OCI-LY1 (cell line): ENCODE results near the gene R3HCC1L.

Experiments used
- H2AFZ ChIP-seq: fragments of 200-600 bp; sonication (generic), shearing (Covaris generic); 2 replicates; pipeline ENCODE4 v1.6.0; 2014; ENCODE audit warnings: antibody characterized with exemption, mild to moderate bottlenecking, low read length
- H3F3A ChIP-seq: fragments of 200-600 bp; sonication (generic), shearing (Covaris generic); 2 replicates; pipeline ENCODE4 v1.6.0; 2014; ENCODE audit warnings: mild to moderate bottlenecking, antibody characterized with exemption, low read length, moderate library complexity; ENCODE audit not compliant: insufficient read depth
- H3K27ac ChIP-seq: fragments of 200-600 bp; sonication (generic); 2 replicates; pipeline ENCODE4 v1.5.1; 2014; ENCODE audit warnings: low read length, mixed run types, mild to moderate bottlenecking, low read depth; ENCODE audit not compliant: poor library complexity, severe bottlenecking
- H3K27me3 ChIP-seq: fragments of 200-600 bp; sonication (generic); 2 replicates; pipeline ENCODE4 v1.6.0; 2014; ENCODE audit warnings: antibody characterized with exemption, mild to moderate bottlenecking, low read length, moderate library complexity; ENCODE audit not compliant: insufficient read depth
- H3K36me3 ChIP-seq: fragments of 200-600 bp; sonication (generic); 2 replicates; pipeline ENCODE4 v1.6.1; 2014; ENCODE audit warnings: mild to moderate bottlenecking, antibody characterized with exemption, low read length, moderate library complexity, mixed read lengths; ENCODE audit not compliant: insufficient read depth
- H3K4me1 ChIP-seq: fragments of 200-600 bp; sonication (generic); 2 replicates; pipeline ENCODE4 v1.5.1; 2014; ENCODE audit warnings: mild to moderate bottlenecking, low read length, moderate library complexity; ENCODE audit not compliant: insufficient read depth, severe bottlenecking
- H3K4me2 ChIP-seq: fragments of 200-600 bp; sonication (generic), shearing (Covaris generic); 2 replicates; pipeline ENCODE4 v1.6.1; 2014; ENCODE audit warnings: low read length
- H3K4me3 ChIP-seq: fragments of 200-600 bp; sonication (generic); 2 replicates; pipeline ENCODE4 v1.5.1; 2014; ENCODE audit warnings: low read length, low read depth, mild to moderate bottlenecking, mixed read lengths; ENCODE audit not compliant: poor library complexity, severe bottlenecking
- H3K79me2 ChIP-seq: fragments of 200-600 bp; shearing (Covaris generic); 2 replicates; pipeline ENCODE4 v1.6.1; 2016; ENCODE audit warnings: mixed run types, low read length, mixed read lengths; ENCODE audit not compliant: insufficient read depth
- H3K9ac ChIP-seq: fragments of 200-600 bp; sonication (generic), shearing (Covaris generic); 2 replicates; pipeline ENCODE4 v1.6.1; 2014; ENCODE audit warnings: mild to moderate bottlenecking, low read length, mixed read lengths
- H3K9me2 ChIP-seq: fragments of 200-600 bp; sonication (generic), shearing (Covaris generic); 2 replicates; pipeline ENCODE4 v1.6.1; 2014; ENCODE audit warnings: low read depth, mild to moderate bottlenecking, low read length, mixed read lengths
- H3K9me3 ChIP-seq: fragments of 200-600 bp; shearing (Covaris generic); 2 replicates; pipeline ENCODE4 v1.6.1; 2014; ENCODE audit warnings: low read length, mixed read lengths
- H4K20me1 ChIP-seq: fragments of 200-600 bp; sonication (generic), shearing (Covaris generic); 2 replicates; pipeline ENCODE4 v1.6.0; 2016; ENCODE audit warnings: mild to moderate bottlenecking, low read length; ENCODE audit not compliant: insufficient read depth
- CTCF ChIP-seq: fragments of 200-600 bp; sonication (generic), shearing (Covaris generic); IDR thresholded peaks from 2 replicates; pipeline ENCODE4 v1.5.1; 2017; ENCODE audit warnings: mild to moderate bottlenecking, antibody characterized with exemption, low read length, moderate library complexity, mixed read lengths
- EZH2 ChIP-seq: fragments of 200-600 bp; sonication (generic), shearing (Covaris generic); IDR thresholded peaks from 2 replicates; pipeline ENCODE4 v1.8.0; 2017; ENCODE audit warnings: borderline replicate concordance, mixed run types, mild to moderate bottlenecking, antibody characterized with exemption, low read length, moderate library complexity, mixed read lengths

R3HCC1L gene

DNA sequence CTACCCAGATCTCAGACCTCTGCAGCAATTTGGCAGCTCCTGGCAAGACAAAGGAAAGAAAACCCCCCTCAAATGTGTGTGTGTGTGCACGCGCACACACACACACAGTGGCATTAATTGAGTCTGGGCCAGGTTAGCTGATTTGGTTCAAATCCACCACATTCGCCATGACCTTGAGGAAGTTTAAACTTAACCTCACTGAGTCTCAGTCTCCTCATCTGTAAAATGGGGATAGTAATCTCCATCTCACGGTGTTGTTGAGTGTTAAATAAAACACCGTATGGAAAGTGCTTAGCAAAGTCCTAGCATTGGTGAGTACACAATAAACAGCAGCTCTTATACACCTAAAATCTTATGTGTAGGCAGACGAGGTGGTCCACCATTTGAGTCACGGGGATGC, 128.6 kb downstream of the R3HCC1L start:
- Histone ChIP-seq H3K9me2 (no peaks in the 10 kb centered on the region), H3K79me2 (no peaks in the 10 kb centered on the region), H4K20me1 (no peaks in the 10 kb centered on the region), H2AFZ (no peak overlapping the region), H3K27ac (no peak overlapping the region), H3K9ac (no peak overlapping the region), H3K4me1 (no peaks in the 10 kb centered on the region), H3K27me3 (no peaks in the 10 kb centered on the region), H3K4me2 (no peak overlapping the region), H3K36me3 (no peaks in the 10 kb centered on the region), H3F3A (no peaks in the 10 kb centered on the region), H3K4me3 (no peak overlapping the region), H3K9me3 (no peaks in the 10 kb centered on the region)
- no peak for TF ChIP-seq EZH2
- TF ChIP-seq CTCF, result no peak

DNA sequence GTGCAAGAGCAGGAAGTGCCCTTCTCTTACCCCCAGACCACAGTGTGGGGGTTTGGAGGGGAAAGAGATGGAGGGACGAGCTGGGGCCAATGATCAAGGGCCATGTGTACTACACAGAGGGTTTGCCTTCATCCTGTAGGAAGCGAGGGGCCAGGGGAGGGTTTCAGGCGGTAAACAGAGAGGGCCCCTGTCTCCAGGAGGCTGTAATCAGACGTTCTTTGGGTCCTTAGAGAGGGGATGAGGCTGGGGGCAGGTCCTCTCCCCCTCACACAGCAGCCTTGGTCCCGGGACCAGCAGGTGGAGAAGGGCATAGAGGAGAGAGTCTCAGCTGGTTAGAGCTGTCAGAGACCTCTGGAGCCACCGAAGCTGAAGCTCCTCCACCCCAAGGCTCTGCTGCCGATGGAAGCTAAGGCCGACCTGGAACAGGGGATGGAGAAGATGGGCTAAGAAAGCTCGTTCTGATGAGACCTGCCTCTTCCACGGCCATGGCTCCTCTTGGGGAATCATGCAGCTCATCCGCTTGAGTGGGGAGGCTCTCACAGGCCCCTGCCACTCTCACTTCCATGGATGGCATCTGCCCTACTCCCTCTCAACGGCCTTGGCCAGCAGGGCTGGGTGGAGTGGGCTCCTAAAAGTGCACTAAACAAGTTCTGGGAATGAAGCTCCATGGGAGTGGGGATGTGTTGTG, 130.1 kb downstream of the R3HCC1L start:
- Histone ChIP-seq H3F3A (no peaks in the 10 kb centered on the region), H3K79me2 (no peaks in the 10 kb centered on the region), H3K9me2 (no peaks in the 10 kb centered on the region), H3K9me3 (no peaks in the 10 kb centered on the region), H3K4me1 (no peaks in the 10 kb centered on the region), H3K4me3 (no peak overlapping the region), H3K4me2 (no peak overlapping the region), H3K9ac (no peak overlapping the region), H4K20me1 (no peaks in the 10 kb centered on the region), H3K27ac (no peak overlapping the region), H2AFZ (no peak overlapping the region), H3K27me3 (no peaks in the 10 kb centered on the region), H3K36me3 (no peaks in the 10 kb centered on the region)
- TF ChIP-seq EZH2 (no peak), CTCF (no peak)

DNA sequence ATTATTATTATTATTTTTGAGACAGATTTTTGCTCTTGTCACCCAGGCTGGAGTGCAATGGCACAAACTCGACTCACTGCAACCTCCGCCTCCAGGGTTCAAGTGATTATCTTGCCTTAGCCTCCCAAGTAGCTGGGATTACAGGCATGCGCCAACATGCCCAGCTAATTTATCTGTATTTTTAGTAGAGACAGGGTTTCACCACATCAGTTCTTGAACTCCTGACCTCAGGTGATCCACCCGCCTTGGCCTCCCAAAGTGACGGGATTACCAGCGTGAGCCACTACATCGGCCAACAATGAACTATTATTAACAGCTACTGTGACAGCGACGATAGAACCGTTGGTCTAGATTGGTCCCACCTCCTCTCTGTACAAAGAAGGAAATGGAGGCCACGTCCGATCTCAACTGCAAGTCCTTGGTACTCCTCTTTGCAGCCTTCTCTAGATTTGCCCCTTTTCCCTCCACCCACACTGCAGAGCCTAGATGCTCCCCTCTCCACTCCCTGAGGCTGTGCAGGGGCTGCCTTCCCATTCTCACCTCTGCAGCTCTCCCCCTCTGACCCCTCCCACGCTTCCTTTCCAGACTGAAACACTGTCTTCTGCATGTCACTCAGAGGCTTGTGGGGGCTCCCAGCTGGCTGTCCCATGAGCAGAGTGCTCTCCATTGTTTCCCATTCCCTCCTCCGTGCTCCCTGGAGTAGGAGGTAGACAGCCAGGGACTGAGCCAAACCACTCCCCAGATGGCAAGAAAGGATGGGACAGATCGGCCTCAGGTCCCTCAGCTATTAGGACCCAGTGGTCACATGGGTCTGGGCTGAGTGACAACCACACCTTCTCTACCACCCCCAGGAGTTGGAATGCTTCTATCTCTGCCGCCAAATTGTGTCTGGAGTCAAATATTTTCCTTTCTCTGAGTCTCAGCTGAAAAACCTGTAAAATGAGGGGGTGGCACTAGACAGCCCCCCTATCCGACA, 131.2 kb downstream of the R3HCC1L start:
- H2AFZ ChIP-seq, result no peak overlapping the region
- H3F3A ChIP-seq, result no peaks in the 10 kb centered on the region
- H3K4me3 ChIP-seq, result no peak overlapping the region
- H3K79me2 ChIP-seq, result no peaks in the 10 kb centered on the region
- H3K9me2 ChIP-seq, result no peaks in the 10 kb centered on the region
- H4K20me1 ChIP-seq, result no peaks in the 10 kb centered on the region
- H3K36me3 ChIP-seq, result no peaks in the 10 kb centered on the region
- no peaks in the 10 kb centered on the region for H3K4me1 ChIP-seq
- no peaks in the 10 kb centered on the region for H3K27me3 ChIP-seq
- no peak overlapping the region for H3K9ac ChIP-seq
- H3K4me2 ChIP-seq, result no peak overlapping the region
- TF ChIP-seq EZH2 (no peak), CTCF (no peak)
- no peaks in the 10 kb centered on the region for H3K9me3 ChIP-seq
- H3K27ac ChIP-seq, result no peak overlapping the region
